HepG2 (cell line): ENCODE data around the gene AREL1. TPM values are rescaled to one million over a fixed set of nuclear protein-coding genes. Genes with fewer than 3 reads are reported as not detected.

Experiments used
- ATAC-seq: fragments of 200-7000 bp; cut with Tn5 transposase; 3 replicates; pipeline ENCODE4 v1.9.1; 2020; ENCODE audit warnings: mild to moderate bottlenecking, moderate library complexity
- BruUV-seq: library from RNA; stranded (reverse); fragments of 400-500 nt; replicated peaks from 2 replicates; lab custom pipeline; 2021; lab: Mats Ljungman, UMichigan
- CTCF ChIA-PET: fragments of 300-600 bp; formaldehyde crosslinking; extraction: SDS; loops from one replicate; lab custom pipeline; 2021; ENCODE audit warnings: low total read pairs, inconsistent platforms, low intra/inter-chr PET ratio; lab: Yijun Ruan, JAX
- POLR2A ChIA-PET: fragments of 350-600 bp; sonication (Branson Sonifier 250); formaldehyde crosslinking; loops from one replicate; lab custom pipeline; 2020; ENCODE audit warnings: antibody characterized with exemption, inconsistent platforms; lab: Yijun Ruan, JAX
- DNase-seq: peaks from one replicate; pipeline ENCODE4 v3.0.0-alpha.2; 2015; ENCODE audit warnings: low spot score
- FAIRE-seq: peaks from 3 replicates; lab custom pipeline; 2011; peaks lifted over from hg19 to GRCh38; lab: Jason Lieb, UNC
- H2AFZ ChIP-seq: one replicate; pipeline ENCODE4 v1.6.1; 2011; ENCODE audit warnings: low read length, inconsistent platforms
- H3K27ac ChIP-seq: fragments of 300-600 bp; 3 replicates; pipeline ENCODE4 v1.8.0; 2011; ENCODE audit warnings: mixed run types, mild to moderate bottlenecking, mixed read lengths, low read length, inconsistent platforms; ENCODE audit not compliant: insufficient read depth; ENCODE audit errors: extremely low read length
- H3K27me3 ChIP-seq, 2 experiments: fragments of 200-600 bp in 1 of 2; 2 replicates in 1 of 2; 3 replicates in 1 of 2; pipeline versions ENCODE4 v1.6.0 to v1.8.0; 2011; ENCODE audit warnings: low read length in 2 of 2, mild to moderate bottlenecking in 2 of 2, moderate library complexity in 2 of 2, inconsistent platforms in 1 of 2; ENCODE audit not compliant: insufficient read depth in 2 of 2, control insufficient read depth in 1 of 2
- H3K36me3 ChIP-seq, 2 experiments: fragments of 200-600 bp in 1 of 2; replicated peaks in 1 of 2; 2 replicates in 1 of 2; 3 replicates in 1 of 2; pipeline versions ENCODE4 v1.5.1 to v1.8.0; 2011; ENCODE audit warnings: low read length in 2 of 2, inconsistent platforms in 1 of 2; ENCODE audit not compliant: insufficient read depth in 2 of 2, control insufficient read depth in 1 of 2
- H3K4me1 ChIP-seq: 2 replicates; pipeline ENCODE4 v1.5.1; 2012; ENCODE audit warnings: low read length, inconsistent platforms; ENCODE audit not compliant: insufficient read depth
- H3K4me2 ChIP-seq: 2 replicates; pipeline ENCODE4 v1.6.0; 2011; ENCODE audit warnings: low read depth, low read length, inconsistent platforms
- H3K4me3 ChIP-seq, 3 experiments: fragments of 200-600 bp in 1 of 3; sonication (generic), shearing (Covaris generic) in 1 of 3; replicated peaks in 1 of 3; 2 replicates each; pipeline ENCODE4 v1.5.1; 2011 to 2016; ENCODE audit warnings: low read length in 3 of 3, inconsistent platforms in 2 of 3, low read depth in 2 of 3, mild to moderate bottlenecking in 2 of 3, control low read depth in 1 of 3, mixed read lengths in 1 of 3; ENCODE audit not compliant: insufficient read depth in 1 of 3
- H3K79me2 ChIP-seq: one replicate; pipeline ENCODE4 v1.6.1; 2011; ENCODE audit warnings: low read length, inconsistent platforms; ENCODE audit not compliant: insufficient read depth
- H3K9ac ChIP-seq: 2 replicates; pipeline ENCODE4 v1.6.0; 2011; ENCODE audit warnings: mild to moderate bottlenecking, low read depth, low read length, inconsistent platforms; ENCODE audit not compliant: insufficient read depth
- H3K9me3 ChIP-seq: 2 replicates; pipeline ENCODE4 v1.5.1; 2012; ENCODE audit warnings: mild to moderate bottlenecking, low read length
- H4K20me1 ChIP-seq: 2 replicates; pipeline ENCODE4 v1.6.0; 2011; ENCODE audit warnings: inconsistent platforms, mild to moderate bottlenecking, low read length, moderate library complexity; ENCODE audit not compliant: insufficient read depth
- NONO ChIP-seq, 2 experiments: fragments of 450-650 bp in 1 of 2; sonication (generic) in 1 of 2; formaldehyde crosslinking in 1 of 2; IDR thresholded peaks in 1 of 2; conservative IDR thresholded peaks in 1 of 2; 2 replicates each; pipeline versions ENCODE4 v1.6.1 to v1.8.0; 2017 to 2022; ENCODE audit warnings: mild to moderate bottlenecking in 1 of 2, missing genetic modification reagents in 1 of 2, moderate library complexity in 1 of 2
- RARA ChIP-seq: IDR thresholded peaks from 2 replicates; pipeline ENCODE4 v1.6.1; 2016; ENCODE audit warnings: missing genetic modification reagents, missing compliant biosample characterization
- XRCC5 ChIP-seq: fragments of 200-400 bp; formaldehyde crosslinking; optimal IDR thresholded peaks from 2 replicates; pipeline ENCODE3; 2017; ENCODE audit warnings: mild to moderate bottlenecking, low read length
- ZKSCAN5 ChIP-seq: sonication (generic); formaldehyde crosslinking; IDR thresholded peaks from 2 replicates; pipeline ENCODE4 v1.5.1; 2020; ENCODE audit warnings: mild to moderate bottlenecking, missing genetic modification reagents
- ZNF615 ChIP-seq: sonication (generic); formaldehyde crosslinking; IDR thresholded peaks from 2 replicates; pipeline ENCODE4 v1.5.0; 2020; ENCODE audit warnings: mild to moderate bottlenecking, missing genetic modification reagents, borderline replicate concordance
- ZNF670 ChIP-seq: sonication (generic); formaldehyde crosslinking; IDR thresholded peaks from 2 replicates; pipeline ENCODE4 v1.8.0; 2022; ENCODE audit warnings: mild to moderate bottlenecking, missing genetic modification reagents, borderline replicate concordance
- ZZZ3 ChIP-seq: sonication (generic); formaldehyde crosslinking; IDR thresholded peaks from 2 replicates; pipeline ENCODE4 v1.4.0; 2020; ENCODE audit warnings: missing genetic modification reagents, mild to moderate bottlenecking, borderline replicate concordance
- WGBS: methylation state at CpG from one replicate; pipeline ENCODE4 v1.1.6; 2017; ENCODE audit warnings: low lambda C conversion rate; 5-methylcytosine and 5-hydroxymethylcytosine counted together
- in situ Hi-C: cut with HindIII; loops from 2 replicates; pipeline ENCODE4 v1.10.0; 2017; ENCODE audit warnings: low pct_unique_long_range_greater_than_20kb; ENCODE audit not compliant: extremely low pct_ligation_motif_present
- intact Hi-C: fragments of 100-400 bp; cut with micrococcal nuclease; formaldehyde crosslinking; loops from one replicate; pipeline ENCODE4 v1.10.0; 2022; ENCODE audit not compliant: unreplicated experiment
- polyA plus RNA-seq, 8 experiments: library from polyadenylated mRNA; depleted of rRNA in 3 of 8; stranded (reverse) in 7 of 8; unstranded in 1 of 8; fragments of >200 nt; fragmentation: Illumina TruSeq in 4 of 8; extraction: Trizol in 4 of 8; gene quantifications; 2 replicates each; pipeline versions ENCODE4 v1.2.1 to v1.2.3, GENCODE V29; 2011 to 2016; ENCODE audit warnings: low read depth in 4 of 8, missing spikeins in 1 of 8, mixed read lengths in 1 of 8; ENCODE audit not compliant: insufficient read depth in 1 of 8
- total RNA-seq, 5 experiments: library from RNA; depleted of rRNA; stranded (reverse); fragments of >200 nt; fragmentation: Illumina TruSeq; extraction: Trizol; gene quantifications; 2 replicates each; pipeline ENCODE4 v1.2.3, GENCODE V29; 2016; ENCODE audit warnings: low read depth in 1 of 5
- TF ChIP-seq, protein P1 (sequence below): IDR thresholded peaks from 2 replicates; pipeline ENCODE4 v1.6.1; 2016; ENCODE audit warnings: missing biosample characterization, missing genetic modification reagents, low read depth
- TF ChIP-seq, protein P2 (sequence below): sonication (generic); formaldehyde crosslinking; IDR thresholded peaks from 2 replicates; pipeline ENCODE4 v1.4.0; 2020; ENCODE audit warnings: missing genetic modification reagents

Gene AREL1
- total and polyA plus RNA-seq, 2 of the 13 experiments (the other 11 are each of a cell fraction or from before 2014, with no cell fraction given) = 21.3 to 25.4 TPM

GRCh38 chr14:74698465-74698864, 14.4 kb downstream of the AREL1 start:
- in situ Hi-C loops = no loop called here
- BruUV-seq = no TSS peak
- no peak overlapping the region for H3K27ac ChIP-seq
- no peak overlapping the region for H2AFZ ChIP-seq
- H4K20me1 ChIP-seq = no peaks in the 10 kb centered on the region
- no peaks in the 10 kb centered on the region for H3K4me1 ChIP-seq
- no peak for ATAC-seq
- peaks cover 5 to 9% of the 10 kb centered on the region in 2 experiments; a peak in 4 of 5 replicates for H3K36me3 ChIP-seq
- ChIA-PET POLR2A (no interaction called here), CTCF (no interaction called here)
- peaks cover 14% of the 10 kb centered on the region for H3K9me3 ChIP-seq
- no peak overlapping the region for H3K9ac ChIP-seq
- FAIRE-seq = no peak
- H3K27me3 ChIP-seq = no peaks in the 10 kb centered on the region
- WGBS = 94% methylated on average over 4 of the region's 4 CpGs
- no peak for DNase-seq
- H3K79me2 ChIP-seq = peaks cover 25% of the 10 kb centered on the region
- no peak overlapping the region for H3K4me3 ChIP-seq
- TF ChIP-seq ZNF615 (CRISPR knock-in tag) (no peak), XRCC5 (no peak), ZNF670 (no peak), NONO (IDR thresholded peaks at IDR 0.05) (no peak), NONO (CRISPR knock-in tag; conservative IDR thresholded peaks at IDR 0.05) (no peak), ZZZ3 (CRISPR knock-in tag) (no peak), RARA (CRISPR knock-in tag) (no peak), ZKSCAN5 (CRISPR knock-in tag) (no peak)
- TF ChIP-seq, protein P1, sequence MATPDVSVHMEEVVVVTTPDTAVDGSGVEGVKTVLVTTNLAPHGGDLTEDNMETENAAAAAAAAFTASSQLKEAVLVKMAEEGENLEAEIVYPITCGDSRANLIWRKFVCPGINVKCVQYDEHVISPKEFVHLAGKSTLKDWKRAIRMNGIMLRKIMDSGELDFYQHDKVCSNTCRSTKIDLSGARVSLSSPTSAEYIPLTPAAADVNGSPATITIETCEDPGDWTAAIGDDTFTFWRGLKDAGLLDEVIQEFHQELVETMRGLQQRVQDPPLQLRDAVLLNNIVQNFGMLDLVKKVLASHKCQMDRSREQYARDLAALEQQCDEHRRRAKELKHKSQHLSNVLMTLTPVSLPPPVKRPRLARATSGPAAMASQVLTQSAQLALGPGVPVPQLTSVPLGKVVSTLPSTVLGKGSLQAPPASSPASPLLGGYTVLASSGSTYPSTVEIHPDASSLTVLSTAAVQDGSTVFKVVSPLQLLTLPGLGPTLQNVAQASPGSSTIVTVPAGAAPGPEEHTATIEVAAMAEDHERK = no peak
- TF ChIP-seq, protein P2, sequence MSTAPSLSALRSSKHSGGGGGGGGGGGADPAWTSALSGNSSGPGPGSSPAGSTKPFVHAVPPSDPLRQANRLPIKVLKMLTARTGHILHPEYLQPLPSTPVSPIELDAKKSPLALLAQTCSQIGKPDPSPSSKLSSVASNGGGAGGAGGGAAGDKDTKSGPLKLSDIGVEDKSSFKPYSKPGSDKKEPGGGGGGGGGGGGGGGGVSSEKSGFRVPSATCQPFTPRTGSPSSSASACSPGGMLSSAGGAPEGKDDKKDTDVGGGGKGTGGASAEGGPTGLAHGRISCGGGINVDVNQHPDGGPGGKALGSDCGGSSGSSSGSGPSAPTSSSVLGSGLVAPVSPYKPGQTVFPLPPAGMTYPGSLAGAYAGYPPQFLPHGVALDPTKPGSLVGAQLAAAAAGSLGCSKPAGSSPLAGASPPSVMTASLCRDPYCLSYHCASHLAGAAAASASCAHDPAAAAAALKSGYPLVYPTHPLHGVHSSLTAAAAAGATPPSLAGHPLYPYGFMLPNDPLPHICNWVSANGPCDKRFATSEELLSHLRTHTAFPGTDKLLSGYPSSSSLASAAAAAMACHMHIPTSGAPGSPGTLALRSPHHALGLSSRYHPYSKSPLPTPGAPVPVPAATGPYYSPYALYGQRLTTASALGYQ (CRISPR knock-in tag) = no peak
- no peak overlapping the region for H3K4me2 ChIP-seq
- intact Hi-C loops = no loop called here
